HG03521 (cell line): Measurements from ENCODE around the gene ANLN.
"Not testable (repeated sequence)": the region's sequence is repeated elsewhere in the genome, so short reads cannot be mapped to it uniquely, and the experiment has no call there.

ENCODE experiments used
- ATAC-seq: cut with Tn5 transposase; IDR thresholded peaks from one replicate; pipeline ENCODE4 v1.9.1; 2021; ENCODE audit warnings: mild to moderate bottlenecking, moderate library complexity; ENCODE audit not compliant: unreplicated experiment

Gene ANLN

GRCh38 chr7:36389371-36390198 lies at the start of gene ANLN:
Gene ANLN, plus strand, starts transcription at chr7:36389862. Its CDS starts 165 bp downstream, at chr7:36390027.
- ATAC-seq = peak; percentile 77

GRCh38 chr7:36343548-36343947 lies 46.1 kb upstream of the ANLN start:
- no peak for ATAC-seq

DNA sequence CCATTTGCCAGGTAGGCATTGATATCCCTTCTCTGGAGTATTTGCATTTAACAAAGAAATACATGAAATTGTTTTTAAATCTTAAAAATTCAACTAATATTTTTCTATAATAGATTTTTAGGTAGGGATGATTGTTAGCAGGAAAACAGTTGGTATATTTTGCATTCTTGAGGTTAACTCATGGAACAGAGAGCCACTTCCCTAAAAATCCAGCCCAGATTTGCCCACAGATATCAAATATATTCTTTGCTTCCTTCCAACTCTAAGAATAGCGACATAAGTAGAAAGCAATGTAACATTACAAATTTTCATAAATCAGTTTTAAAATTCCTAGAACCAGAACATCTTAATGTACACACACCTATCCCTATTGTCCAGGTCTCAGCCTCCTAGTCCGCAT lies 45.0 kb upstream of the ANLN start:
- no peak for ATAC-seq

GRCh38 chr7:36346260-36346831 lies 43.3 kb upstream of the ANLN start:
- ATAC-seq = no peak

GRCh38 chr7:36348256-36348655 lies 41.4 kb upstream of the ANLN start:
- ATAC-seq = no peak

GRCh38 chr7:36348771-36349170 lies 40.9 kb upstream of the ANLN start:
- no peak for ATAC-seq

- no peak for ATAC-seq
These were observed 40.0 kb upstream of the ANLN start for GRCh38 chr7:36349626-36350025.

DNA sequence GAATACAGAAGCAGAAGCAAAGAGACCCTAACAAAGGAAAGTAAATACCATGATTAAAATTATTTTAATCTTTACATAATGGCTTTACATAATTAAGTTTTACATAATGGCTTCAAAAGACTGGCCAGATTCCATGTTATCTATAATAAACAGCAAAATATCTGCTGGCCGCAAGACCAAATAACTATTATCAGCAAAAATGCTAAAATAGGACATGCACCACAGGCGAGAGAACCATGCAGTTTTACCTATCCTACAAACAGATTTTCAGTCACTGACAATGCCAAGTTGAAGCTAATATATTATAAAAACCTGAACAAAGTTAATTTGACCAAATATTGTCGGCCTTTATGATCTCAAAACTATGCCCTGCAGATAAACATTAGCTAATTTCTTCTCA lies 34.2 kb upstream of the ANLN start:
- ATAC-seq = no peak

DNA sequence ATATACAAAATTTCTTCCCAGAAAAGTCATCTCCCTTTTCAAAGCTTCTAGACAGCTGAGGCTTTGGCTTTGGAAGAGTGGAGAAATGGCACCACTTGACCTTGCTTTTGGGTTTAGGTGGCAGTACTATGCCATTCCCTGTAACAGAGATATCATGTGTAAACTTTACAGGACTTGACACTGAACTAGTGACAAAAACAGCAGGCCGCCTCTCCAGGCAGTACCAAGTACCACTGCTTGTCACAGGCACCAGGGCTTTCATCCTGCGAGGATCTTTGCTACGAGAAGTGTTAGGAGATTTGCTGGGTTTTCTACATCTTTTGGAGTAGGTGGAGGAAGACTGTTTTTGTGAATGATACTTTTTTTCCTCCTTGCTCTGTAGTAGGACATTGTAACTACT lies 32.6 kb upstream of the ANLN start:
- no peak for ATAC-seq

- ATAC-seq = no peak
These were observed 31.1 kb upstream of the ANLN start for GRCh38 chr7:36358589-36358988.

- ATAC-seq = no peak
These were observed 29.4 kb upstream of the ANLN start for GRCh38 chr7:36360244-36360643.

- no peak for ATAC-seq
These were observed 28.4 kb upstream of the ANLN start for GRCh38 chr7:36361227-36361626.

DNA sequence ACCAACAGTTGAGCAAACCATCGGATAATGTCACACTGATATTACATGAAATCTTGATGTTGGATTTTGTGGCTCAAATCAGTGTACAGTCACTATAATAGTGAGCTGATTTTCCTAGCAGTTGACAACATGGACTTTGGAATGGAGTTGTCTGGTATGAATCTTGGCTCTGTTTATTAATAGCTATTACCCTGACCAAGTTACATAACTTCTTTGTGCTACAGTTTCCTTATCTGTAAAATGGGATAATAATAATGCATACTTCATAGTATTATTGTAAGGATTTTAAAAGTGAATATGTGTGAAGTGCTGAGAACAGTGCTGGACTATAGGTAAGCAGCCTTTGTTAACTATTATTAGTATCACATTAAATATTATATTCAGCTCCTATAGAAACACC lies 26.1 kb upstream of the ANLN start:
- ATAC-seq = no peak

GRCh38 chr7:36366005-36366717 lies 23.5 kb upstream of the ANLN start:
- ATAC-seq = no peak

DNA sequence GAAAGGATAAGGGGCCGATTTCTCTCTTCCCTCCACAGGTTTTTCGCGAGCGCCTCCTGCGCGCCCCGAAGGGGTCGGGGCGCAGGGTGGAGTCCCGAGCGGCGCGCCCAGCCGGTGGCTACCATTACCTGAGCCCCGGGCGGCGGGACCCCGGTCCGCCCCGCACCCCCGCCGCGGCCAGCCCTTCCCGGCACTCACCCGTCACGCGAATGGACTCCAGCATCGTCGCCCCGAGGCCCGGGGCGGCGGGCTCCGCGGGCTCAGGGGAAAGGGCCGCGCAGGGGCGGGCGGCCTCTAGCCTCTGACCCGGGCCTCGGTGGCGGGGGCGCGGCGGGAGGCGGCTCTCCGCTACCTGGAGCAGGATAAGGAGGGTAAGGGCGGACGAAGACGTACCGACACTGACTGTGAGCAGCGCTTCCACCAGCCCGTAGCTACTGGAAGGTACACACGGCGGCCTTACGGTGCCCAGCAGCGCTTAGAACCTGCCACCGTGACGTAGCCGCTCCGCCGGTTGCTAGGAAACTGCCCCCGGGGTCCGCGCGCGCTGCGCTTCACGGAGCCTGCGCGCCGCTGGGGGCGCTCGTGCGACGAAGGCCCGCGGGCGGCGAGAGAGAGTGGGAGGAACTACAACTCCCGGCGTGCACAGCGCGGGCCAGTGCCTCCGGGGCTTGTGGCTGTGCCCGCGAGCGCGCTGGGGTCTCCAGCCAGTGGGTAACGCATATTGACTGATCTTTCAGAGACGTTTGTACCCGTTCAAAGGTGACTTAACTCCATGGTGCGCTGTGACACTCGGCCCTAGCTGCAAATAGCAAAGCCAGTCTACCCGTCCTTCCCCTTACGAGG lies 22.7 kb upstream of the ANLN start:
- peak; percentile 99 for ATAC-seq

DNA sequence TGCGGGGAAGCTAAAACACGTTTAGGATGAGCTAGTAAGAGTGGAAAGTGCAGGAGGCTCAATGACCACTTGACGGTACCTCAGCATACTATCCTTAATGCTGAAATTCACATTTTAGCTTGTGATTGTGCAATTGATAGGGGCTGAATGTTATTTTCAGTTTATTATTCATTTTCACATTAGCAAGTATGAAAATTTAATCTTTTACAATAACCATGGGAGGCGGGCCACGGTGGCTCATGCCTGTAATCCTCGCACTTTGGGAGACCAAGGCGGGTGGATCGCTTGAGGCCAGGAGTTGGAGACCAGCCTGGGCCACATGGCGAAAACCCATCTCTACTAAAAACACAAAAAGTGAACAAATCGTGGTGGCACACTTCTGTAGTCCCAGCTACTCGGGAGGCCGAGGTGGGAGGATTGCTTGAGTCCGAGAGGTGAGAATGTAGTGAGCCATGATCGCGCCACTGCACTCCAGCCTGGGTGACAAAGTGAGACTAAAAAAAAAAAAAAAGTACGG lies 22.0 kb upstream of the ANLN start:
- no peak for ATAC-seq

DNA sequence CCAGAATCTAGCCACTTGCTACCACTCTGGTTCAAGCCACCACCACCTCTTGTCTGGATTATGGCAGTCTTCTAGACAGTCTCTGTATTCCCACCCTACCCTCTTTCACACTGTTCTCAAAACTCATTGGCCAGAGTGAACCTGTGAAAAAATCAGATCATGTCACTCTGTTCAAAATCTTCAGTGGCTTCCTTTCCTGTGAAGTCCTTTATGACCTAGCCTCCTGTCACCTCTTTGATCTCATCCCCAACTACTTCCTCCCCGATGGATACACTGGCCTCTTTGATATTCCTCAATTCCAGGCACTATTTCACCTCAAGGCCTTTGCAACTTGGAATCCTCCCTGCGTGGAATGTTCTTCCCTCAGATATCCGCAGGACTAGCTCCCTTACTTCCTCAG lies 21.2 kb upstream of the ANLN start:
- ATAC-seq = no peak

GRCh38 chr7:36369171-36369570 lies 20.5 kb upstream of the ANLN start:
- ATAC-seq = no peak

DNA sequence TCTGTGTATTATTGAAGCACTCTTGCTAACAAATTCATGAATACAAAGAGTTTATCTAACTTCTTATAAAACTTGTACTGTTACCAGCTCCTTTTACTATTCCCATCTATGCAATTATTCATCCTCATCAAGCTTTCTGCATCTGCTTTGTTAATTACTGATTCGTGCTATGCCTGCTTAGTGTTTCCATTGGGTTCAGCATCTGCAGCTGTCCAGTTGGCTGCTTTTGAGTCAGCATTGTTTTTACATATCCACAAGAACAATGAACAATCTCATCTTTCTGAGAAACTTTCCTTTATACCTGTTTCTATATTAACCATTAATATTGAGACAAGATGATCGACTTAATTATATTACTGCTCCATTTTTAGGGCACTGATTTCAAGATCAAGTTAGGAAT lies 19.6 kb upstream of the ANLN start:
- no peak for ATAC-seq

DNA sequence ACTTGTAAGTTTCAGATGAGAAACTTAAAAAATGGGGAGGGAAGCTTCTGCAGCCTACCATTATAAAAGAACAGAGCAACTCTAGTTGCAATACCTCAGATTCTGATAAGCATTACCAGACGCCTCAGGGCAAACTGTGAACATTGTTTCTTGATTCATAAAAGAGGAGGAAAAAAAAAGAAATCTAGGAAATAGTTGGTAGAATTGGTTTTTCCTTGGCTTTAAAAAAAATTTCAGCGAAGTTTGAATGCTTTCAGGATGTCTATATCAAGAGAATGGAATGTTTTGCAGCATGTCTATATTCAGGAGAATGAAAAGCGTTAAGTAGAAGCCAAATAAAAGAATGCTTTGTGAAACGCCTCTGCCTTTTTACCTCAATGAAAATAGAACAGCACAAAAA lies 17.5 kb upstream of the ANLN start:
- ATAC-seq = no peak

DNA sequence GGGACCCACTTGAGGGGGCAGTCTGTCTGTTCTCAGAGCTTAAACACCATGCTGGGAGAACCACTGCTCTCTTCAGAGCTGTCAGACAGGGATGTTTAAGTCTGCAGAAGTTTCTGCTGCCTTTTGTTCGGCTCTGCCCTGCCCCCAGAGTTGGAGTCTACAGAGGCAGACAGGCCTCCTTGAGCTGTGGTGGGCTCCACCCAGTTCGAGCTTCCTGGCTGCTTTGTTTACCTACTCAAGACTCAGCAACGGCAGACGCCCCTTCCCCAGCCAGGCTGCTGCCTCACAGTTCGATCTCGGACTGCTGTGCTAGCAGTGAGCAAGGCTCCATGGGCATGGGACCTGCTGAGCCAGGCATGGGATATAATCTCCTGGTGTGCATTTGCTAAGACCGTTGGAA lies 11.1 kb upstream of the ANLN start:
- not testable (repeated sequence) for ATAC-seq
